IMR-90 (cell line): ENCODE results near the gene HGF.

Experiments used
- BHLHE40 ChIP-seq: fragments of 150-350 bp; IDR thresholded peaks from 2 replicates; pipeline ENCODE4 v1.6.1; 2016; ENCODE audit warnings: mild to moderate bottlenecking, low read depth, low read length
- CEBPB ChIP-seq: IDR thresholded peaks from 2 replicates; pipeline ENCODE4 v1.6.1; 2012; ENCODE audit warnings: low read depth, low read length, improper control_type of control experiment
- CTCF ChIP-seq: conservative IDR thresholded peaks from 2 replicates; pipeline ENCODE4 v1.5.1; 2012; ENCODE audit warnings: mild to moderate bottlenecking, low read depth, low read length, improper control_type of control experiment
- ELK1 ChIP-seq: fragments of 150-350 bp; IDR thresholded peaks from 2 replicates; pipeline ENCODE4 v1.6.1; 2016; ENCODE audit warnings: low read depth, mild to moderate bottlenecking, low read length, moderate library complexity, borderline replicate concordance
- FOS ChIP-seq: fragments of 150-350 bp; IDR thresholded peaks from 2 replicates; pipeline ENCODE4 v1.6.1; 2016; ENCODE audit warnings: low read depth, low read length
- MAZ ChIP-seq: IDR thresholded peaks from 2 replicates; pipeline ENCODE4 v1.6.1; 2012; ENCODE audit warnings: low read depth, mild to moderate bottlenecking, low read length, improper control_type of control experiment, moderate library complexity, borderline replicate concordance
- MXI1 ChIP-seq: IDR thresholded peaks from 2 replicates; pipeline ENCODE4 v1.6.1; 2012; ENCODE audit warnings: low read depth, mild to moderate bottlenecking, low read length, moderate library complexity, borderline replicate concordance
- NFE2L2 ChIP-seq: fragments of 150-350 bp; IDR thresholded peaks from 2 replicates; pipeline ENCODE4 v1.6.1; 2016; ENCODE audit warnings: low read depth, mild to moderate bottlenecking, low read length
- POLR2A ChIP-seq: IDR thresholded peaks from 2 replicates; pipeline ENCODE4 v1.6.1; 2012; ENCODE audit warnings: mild to moderate bottlenecking, low read depth, low read length
- RAD21 ChIP-seq: IDR thresholded peaks from 2 replicates; pipeline ENCODE4 v1.6.1; 2012; ENCODE audit warnings: low read length, improper control_type of control experiment
- RCOR1 ChIP-seq: IDR thresholded peaks from 2 replicates; pipeline ENCODE4 v1.6.1; 2012; ENCODE audit warnings: mild to moderate bottlenecking, low read length, improper control_type of control experiment; ENCODE audit not compliant: insufficient replicate concordance
- RFX5 ChIP-seq: IDR thresholded peaks from 2 replicates; pipeline ENCODE4 v1.8.0; 2012; ENCODE audit warnings: low read depth, mild to moderate bottlenecking, low read length, moderate library complexity
- SMC3 ChIP-seq: fragments of 150-350 bp; IDR thresholded peaks from 2 replicates; pipeline ENCODE4 v1.6.1; 2016; ENCODE audit warnings: low read depth, mild to moderate bottlenecking, antibody characterized with exemption, low read length, moderate library complexity
- USF2 ChIP-seq: fragments of 150-350 bp; IDR thresholded peaks from 2 replicates; pipeline ENCODE4 v1.6.1; 2017; ENCODE audit warnings: mild to moderate bottlenecking, antibody characterized with exemption, low read length, low read depth

GRCh38 chr7:81707196-81707595, 62.7 kb downstream of the HGF start:
- TF ChIP-seq CTCF (no peak), FOS (no peak), POLR2A (no peak), RCOR1 (no peak), SMC3 (no peak), USF2 (no peak), CEBPB (no peak), ELK1 (no peak), MAZ (no peak), NFE2L2 (no peak), RAD21 (no peak), MXI1 (no peak), BHLHE40 (no peak), RFX5 (no peak)
